Thymus (tissue), 11 donors: ENCODE results near the gene SETBP1. TPM values are rescaled to one million over a fixed set of nuclear protein-coding genes. Genes with fewer than 3 reads are reported as not detected.

ENCODE experiments used
- DNase-seq, 9 donors: peaks; one replicate each; pipeline ENCODE4 v3.0.0-alpha.2; 2013; ENCODE audit warnings: low spot score in 9 of 9, low read depth in 6 of 9, missing footprints in 1 of 9
- H3K27ac ChIP-seq, 2 donors: one replicate each; pipeline ENCODE4 v1.5.1; 2013; ENCODE audit warnings: control low read depth in 1 of 2, low read depth in 1 of 2, low read length in 1 of 2, mild to moderate bottlenecking in 1 of 2, moderate library complexity in 1 of 2
- H3K27me3 ChIP-seq, 2 donors: one replicate each; pipeline ENCODE4 v1.5.1; 2013; ENCODE audit warnings: low read length in 1 of 2; ENCODE audit not compliant: control insufficient read depth in 2 of 2, insufficient read depth in 1 of 2
- H3K36me3 ChIP-seq, 2 donors: one replicate each; pipeline ENCODE4 v1.5.1; 2013; ENCODE audit warnings: low read length in 1 of 2, mild to moderate bottlenecking in 1 of 2, moderate library complexity in 1 of 2; ENCODE audit not compliant: control insufficient read depth in 2 of 2, insufficient read depth in 2 of 2
- H3K4me1 ChIP-seq, 2 donors: one replicate each; pipeline ENCODE4 v1.5.1; 2013; ENCODE audit warnings: low read length in 2 of 2; ENCODE audit not compliant: control insufficient read depth in 2 of 2, insufficient read depth in 2 of 2
- H3K4me3 ChIP-seq, 2 donors: one replicate each; pipeline ENCODE4 v1.5.1; 2013; ENCODE audit warnings: low read length in 2 of 2, control low read depth in 1 of 2, mild to moderate bottlenecking in 1 of 2
- H3K9me3 ChIP-seq, 2 donors: one replicate each; pipeline ENCODE4 v1.5.1; 2013; ENCODE audit warnings: low read length in 1 of 2, mild to moderate bottlenecking in 1 of 2; ENCODE audit not compliant: control insufficient read depth in 2 of 2, insufficient read depth in 1 of 2
- WGBS: extraction: QIAGEN DNeasy Blood & Tissue Kit; methylation state at CpG from one replicate; pipeline ENCODE4 v1.1.7; 2013; 5-methylcytosine and 5-hydroxymethylcytosine counted together
- polyA plus RNA-seq: library from polyadenylated mRNA; stranded (reverse); fragments of 200-250 nt; gene quantifications from one replicate; pipeline ENCODE4 v1.2.3, GENCODE V29; 2013
- total RNA-seq: library from RNA; stranded (reverse); fragments of 120-200 nt; gene quantifications from one replicate; pipeline ENCODE4 v1.2.4, GENCODE V29; 2013
- donor health status: healthy.

Gene SETBP1
- total and polyA plus RNA-seq, 2 donors = 3.3 to 8.5 TPM

DNA sequence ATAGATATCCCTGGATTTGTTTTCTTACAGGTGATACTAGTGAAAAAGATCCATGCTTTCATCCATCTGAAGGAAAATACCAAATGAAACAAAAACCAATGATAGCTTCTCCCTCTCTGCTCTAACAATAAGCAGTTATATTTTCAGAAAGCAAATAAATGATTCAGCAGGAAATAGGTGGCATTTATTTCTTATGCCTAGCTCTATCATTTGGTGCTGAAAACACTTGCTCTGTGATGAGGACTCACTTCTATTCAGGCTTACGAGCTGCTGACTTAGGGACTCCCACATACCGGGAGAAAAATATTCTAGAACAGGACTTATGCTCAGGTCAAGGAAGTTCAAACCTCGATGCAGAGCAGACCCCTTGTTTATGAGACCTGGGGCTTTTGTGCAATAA lies 142.6 kb downstream of the SETBP1 start:
- no peak for DNase-seq
- Histone ChIP-seq H3K4me3 (no peak overlapping the region), H3K36me3 (no peaks in the 10 kb centered on the region), H3K27ac (no peak overlapping the region), H3K27me3 (no peaks in the 10 kb centered on the region), H3K9me3 (no peaks in the 10 kb centered on the region), H3K4me1 (peaks cover 0 to 4% of the 10 kb centered on the region in 2 donors)
- 47% methylated on average over 3 of the region's 3 CpGs for WGBS

DNA sequence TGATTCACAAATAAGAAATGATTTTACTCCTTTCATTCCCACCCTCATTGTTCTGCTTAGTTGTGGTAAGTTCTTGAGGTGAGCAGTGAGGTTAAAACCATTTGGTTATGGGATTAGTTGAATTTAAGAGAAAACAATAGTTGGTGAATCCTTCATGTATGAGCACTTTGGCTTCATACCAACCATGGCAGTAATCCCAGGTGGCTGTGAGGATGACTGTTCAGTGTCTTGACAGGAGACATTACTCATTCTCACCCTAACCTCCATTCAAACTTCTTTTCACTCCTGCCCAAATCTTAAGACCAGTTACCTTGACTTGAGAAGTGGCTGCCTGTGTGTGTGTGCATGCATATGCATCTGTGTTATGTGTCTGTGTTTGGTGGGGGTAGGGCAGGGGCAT lies 143.1 kb downstream of the SETBP1 start:
- H3K27ac ChIP-seq = no peak overlapping the region
- H3K27me3 ChIP-seq = no peaks in the 10 kb centered on the region
- H3K36me3 ChIP-seq = no peaks in the 10 kb centered on the region
- H3K4me1 ChIP-seq = peaks cover 0 to 4% of the 10 kb centered on the region in 2 donors
- no peaks in the 10 kb centered on the region for H3K9me3 ChIP-seq
- no peak for DNase-seq
- no peak overlapping the region for H3K4me3 ChIP-seq

DNA sequence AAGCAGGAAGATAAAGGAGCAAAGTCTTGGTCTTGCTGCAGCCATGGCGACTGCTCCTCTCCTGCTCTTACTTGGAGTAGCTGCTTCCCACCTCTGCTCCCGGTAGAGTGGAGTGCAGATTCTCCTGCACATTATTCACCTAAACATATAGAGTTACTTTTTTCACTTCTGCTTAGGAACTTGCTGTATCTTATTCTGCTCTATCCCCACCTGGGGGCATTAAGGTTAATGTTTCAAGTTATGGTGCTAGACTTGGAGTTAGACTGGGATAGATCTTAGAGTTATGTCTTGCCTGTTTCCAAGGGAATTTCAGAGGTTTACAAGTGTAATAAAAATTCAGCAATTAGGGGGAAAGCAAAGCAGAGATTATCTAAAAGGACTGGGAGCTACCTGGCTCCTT lies 144.2 kb downstream of the SETBP1 start:
- no peaks in the 10 kb centered on the region for H3K9me3 ChIP-seq
- H3K27ac ChIP-seq = no peak overlapping the region
- H3K36me3 ChIP-seq = no peaks in the 10 kb centered on the region
- no peak overlapping the region for H3K4me3 ChIP-seq
- WGBS = 74% methylated on average over 2 of the region's 2 CpGs
- H3K4me1 ChIP-seq = peaks cover 0 to 4% of the 10 kb centered on the region in 2 donors
- no peaks in the 10 kb centered on the region for H3K27me3 ChIP-seq
- DNase-seq = no peak

DNA sequence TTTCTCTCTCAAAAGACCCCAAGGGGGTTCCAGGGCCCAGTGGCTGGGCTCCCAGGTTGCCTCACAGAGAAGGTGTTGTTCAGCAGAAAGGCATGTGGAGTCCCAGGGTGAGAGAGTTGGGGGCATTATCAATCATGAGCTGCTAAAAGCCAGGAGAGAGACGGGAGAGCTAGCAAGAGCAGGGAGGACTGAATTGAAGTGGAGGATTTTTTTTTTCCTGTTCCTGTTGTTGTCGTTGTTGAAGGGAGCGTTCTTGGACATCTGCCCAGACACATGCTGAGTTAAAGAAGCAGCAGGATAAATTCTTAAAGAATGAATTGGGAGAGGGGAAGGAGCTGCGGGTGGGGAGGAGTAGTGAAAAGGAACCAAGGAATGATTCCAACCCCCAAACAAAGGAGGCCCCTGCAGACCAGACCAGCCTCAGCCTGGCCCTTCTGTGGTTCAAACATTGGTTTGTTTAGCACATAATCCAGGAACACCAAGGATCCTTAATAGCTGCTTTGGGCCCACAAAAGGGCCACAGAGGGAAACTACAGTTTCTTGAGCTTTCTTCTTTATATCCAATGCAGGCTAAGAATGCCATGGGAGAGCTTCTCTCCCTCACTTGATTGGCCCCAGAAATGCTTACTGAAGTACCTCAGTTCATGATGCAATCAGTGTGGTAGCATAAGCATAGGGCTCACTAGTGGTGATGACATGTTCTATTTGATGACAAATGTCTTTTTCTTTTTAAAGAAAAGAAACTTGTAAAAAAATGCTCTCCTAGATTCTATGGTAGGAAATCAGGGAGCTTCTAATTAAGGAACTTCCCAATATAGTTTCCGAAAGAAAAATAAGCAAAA lies 146.0 kb downstream of the SETBP1 start:
- WGBS = 67% methylated on average over 5 of the region's 5 CpGs
- H3K9me3 ChIP-seq = no peaks in the 10 kb centered on the region
- H3K4me1 ChIP-seq = peaks cover 0 to 4% of the 10 kb centered on the region in 2 donors
- no peaks in the 10 kb centered on the region for H3K36me3 ChIP-seq
- DNase-seq = peak in 1 of 9 donors; percentile 23
- no peak overlapping the region for H3K4me3 ChIP-seq
- peak overlapping the region; percentile 7 to 50 for H3K27ac ChIP-seq
- no peaks in the 10 kb centered on the region for H3K27me3 ChIP-seq

DNA sequence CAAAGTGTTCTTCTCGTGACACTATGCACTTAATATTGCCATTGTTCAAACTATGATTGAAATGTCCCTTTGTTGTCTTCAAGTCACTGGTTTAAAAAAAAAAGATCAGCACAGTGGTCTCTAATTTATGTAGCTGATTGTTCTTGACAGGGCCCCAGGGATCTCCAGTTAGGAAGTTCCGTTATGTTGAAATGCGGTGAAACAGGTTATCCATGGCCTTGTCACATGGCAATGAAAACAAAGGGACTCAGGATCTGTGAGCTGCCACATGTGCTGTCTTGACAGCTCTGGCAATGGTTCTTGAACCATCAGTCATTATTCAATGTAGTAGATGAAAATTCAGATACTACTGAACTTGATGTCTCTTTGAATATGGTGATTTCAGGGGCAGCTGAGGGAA lies 147.4 kb downstream of the SETBP1 start:
- no peak overlapping the region for H3K27ac ChIP-seq
- WGBS = 97% methylated on average over 3 of the region's 3 CpGs
- no peak for DNase-seq

DNA sequence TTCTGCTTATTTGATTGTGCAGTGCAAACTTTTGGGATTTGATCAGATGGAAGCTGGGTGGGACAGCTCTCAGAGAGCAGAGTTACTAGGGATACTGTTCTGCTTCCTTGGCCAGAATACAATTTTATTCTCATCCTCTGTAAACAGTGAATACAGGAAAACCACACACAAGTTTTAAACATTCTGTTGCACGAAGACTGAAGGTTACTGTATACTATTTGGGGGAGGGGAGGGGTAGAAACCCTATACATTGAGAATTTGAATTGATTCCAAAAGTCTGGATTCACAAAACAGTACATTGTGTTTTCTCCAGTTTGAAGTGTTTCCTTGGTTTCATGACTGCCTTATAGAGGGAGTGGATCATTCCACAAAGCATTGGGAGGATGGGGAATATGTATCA lies 149.9 kb downstream of the SETBP1 start:
- Histone ChIP-seq H3K9me3 (no peaks in the 10 kb centered on the region), H3K4me1 (peaks cover 0 to 10% of the 10 kb centered on the region in 2 donors), H3K4me3 (no peak overlapping the region), H3K27me3 (no peaks in the 10 kb centered on the region), H3K36me3 (no peaks in the 10 kb centered on the region), H3K27ac (no peak overlapping the region)
- 17% methylated on average over 1 of the region's 1 CpG for WGBS
- DNase-seq = no peak

More for the DNA sequence above, 147.4 kb downstream of the SETBP1 start:
- Histone ChIP-seq H3K36me3 (no peaks in the 10 kb centered on the region), H3K4me3 (no peak overlapping the region), H3K4me1 (peaks cover 0 to 4% of the 10 kb centered on the region in 2 donors), H3K27me3 (no peaks in the 10 kb centered on the region), H3K9me3 (no peaks in the 10 kb centered on the region)

DNA sequence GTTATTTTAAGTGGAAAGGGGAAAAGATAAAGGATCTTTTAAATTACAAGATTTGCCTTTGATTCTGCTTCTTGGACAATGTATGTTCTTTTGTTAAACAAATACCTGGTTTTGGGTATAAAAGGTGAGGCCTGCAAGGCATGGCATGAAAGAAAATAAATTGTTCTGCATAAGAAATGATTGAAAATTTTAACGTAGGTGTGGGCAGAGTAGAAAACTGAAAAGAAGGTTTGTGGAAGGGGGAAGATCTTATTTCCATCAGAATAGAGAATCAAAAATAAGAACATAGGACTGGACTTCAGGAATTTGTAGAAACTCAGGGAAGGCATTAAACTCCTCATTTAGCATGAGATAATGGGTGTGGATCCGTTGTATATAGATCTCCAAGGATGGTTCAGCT lies 153.1 kb downstream of the SETBP1 start:
- Histone ChIP-seq H3K4me3 (no peak overlapping the region), H3K27ac (no peak overlapping the region), H3K9me3 (no peaks in the 10 kb centered on the region), H3K27me3 (no peaks in the 10 kb centered on the region), H3K4me1 (peaks cover 0 to 12% of the 10 kb centered on the region in 2 donors), H3K36me3 (no peaks in the 10 kb centered on the region)
- DNase-seq = no peak
- 94% methylated on average over 2 of the region's 2 CpGs for WGBS

DNA sequence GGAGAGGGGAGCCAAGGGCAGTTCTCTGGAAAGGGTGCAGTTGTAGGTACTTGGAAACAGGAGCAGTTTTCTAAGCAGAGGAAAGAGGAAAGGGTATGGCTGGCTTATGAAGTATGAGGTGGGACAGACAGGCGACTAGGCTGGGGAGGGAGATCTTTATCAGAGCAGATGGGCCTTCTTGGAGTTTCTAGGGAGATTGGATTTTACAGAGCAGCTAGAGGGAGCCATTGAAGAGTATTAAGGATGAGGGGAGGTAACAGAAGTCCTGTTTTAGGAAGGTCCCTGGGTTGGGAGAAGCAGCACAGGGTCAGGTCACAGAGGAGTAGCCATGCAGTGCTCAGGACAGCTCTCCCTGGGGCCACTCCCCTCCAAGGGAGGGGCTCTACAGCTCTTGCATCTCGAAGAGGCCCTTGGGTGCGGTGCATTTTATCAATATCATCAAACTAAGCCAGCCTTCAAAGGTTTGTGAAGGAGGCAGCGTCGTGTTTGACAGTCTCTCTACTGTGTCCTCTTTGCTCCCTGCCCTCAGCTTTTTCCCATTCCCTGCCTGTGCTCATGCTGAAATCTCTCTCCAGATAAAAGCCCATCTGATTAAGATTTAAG lies 154.3 kb downstream of the SETBP1 start:
- Histone ChIP-seq H3K36me3 (no peaks in the 10 kb centered on the region), H3K27me3 (no peaks in the 10 kb centered on the region), H3K9me3 (no peaks in the 10 kb centered on the region), H3K4me1 (peaks cover 3 to 20% of the 10 kb centered on the region in 2 donors), H3K27ac (no peak overlapping the region), H3K4me3 (no peak overlapping the region)
- DNase-seq = peak in 1 of 9 donors; percentile 18
- 81% methylated on average over 5 of the region's 5 CpGs for WGBS

DNA sequence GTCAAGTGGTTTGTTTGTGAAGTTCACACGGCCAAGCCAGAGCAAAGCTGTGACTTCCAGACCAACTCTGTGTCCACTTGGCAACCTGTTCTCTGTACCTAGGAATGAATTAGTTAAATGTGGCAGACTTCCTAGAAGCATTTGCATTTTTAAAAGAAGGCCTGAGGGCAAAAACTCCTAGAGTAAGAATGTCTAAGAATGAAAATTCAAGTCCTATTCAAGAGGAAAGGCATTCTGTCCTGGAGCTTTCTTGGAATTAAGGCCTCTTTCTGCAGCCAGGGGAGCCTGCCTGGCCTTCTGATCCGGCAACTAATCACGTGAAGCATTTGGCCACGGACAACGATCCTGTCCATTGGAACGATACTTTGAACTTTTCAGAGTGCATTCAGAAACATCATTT lies 155.0 kb downstream of the SETBP1 start:
- H3K9me3 ChIP-seq = no peaks in the 10 kb centered on the region
- H3K4me3 ChIP-seq = no peak overlapping the region
- H3K36me3 ChIP-seq = no peaks in the 10 kb centered on the region
- DNase-seq = no peak
- H3K27ac ChIP-seq = no peak overlapping the region
- WGBS = 97% methylated on average over 6 of the region's 6 CpGs
- H3K4me1 ChIP-seq = peaks cover 3 to 20% of the 10 kb centered on the region in 2 donors
- H3K27me3 ChIP-seq = no peaks in the 10 kb centered on the region
